ENCODE measurements around the gene SRD5A2.

The SRD5A2 gene

GRCh38 chr2:31580321-31581117, at the start of gene SRD5A2:
Gene SRD5A2, minus strand, starts transcription at chr2:31580938. Its CDS starts 38 bp downstream, at chr2:31580900.
- DNase-seq: no peak

- DNase-seq: no peak
These were observed 25.8 kb upstream of the SRD5A2 start for GRCh38 chr2:31606509-31606908.

GRCh38 chr2:31598694-31599093, 18.0 kb upstream of the SRD5A2 start:
- no peak for DNase-seq

- no peak for DNase-seq
These were observed 5.5 kb upstream of the SRD5A2 start for GRCh38 chr2:31586230-31586629.

GRCh38 chr2:31581124-31581795, 522 bp upstream of the SRD5A2 start:
- no peak for DNase-seq

GRCh38 chr2:31579996-31580320, 780 bp downstream of the SRD5A2 start:
- DNase-seq: no peak

GRCh38 chr2:31578316-31578715, 2.4 kb downstream of the SRD5A2 start:
- no peak for DNase-seq

GRCh38 chr2:31577143-31577542, 3.6 kb downstream of the SRD5A2 start:
- DNase-seq: no peak

GRCh38 chr2:31568585-31569201, 12.0 kb downstream of the SRD5A2 start:
- DNase-seq: no peak

- DNase-seq: no peak
These were observed 13.1 kb downstream of the SRD5A2 start for GRCh38 chr2:31567679-31568078.

- DNase-seq: no peak
These were observed 17.4 kb downstream of the SRD5A2 start for GRCh38 chr2:31563273-31563839.

GRCh38 chr2:31561823-31562222, 18.9 kb downstream of the SRD5A2 start:
- DNase-seq: no peak

- no peak for DNase-seq
These were observed 22.1 kb downstream of the SRD5A2 start for GRCh38 chr2:31558401-31559295.

- DNase-seq: no peak
These were observed 23.8 kb downstream of the SRD5A2 start for GRCh38 chr2:31556940-31557339.

- no peak for DNase-seq
These were observed 24.6 kb downstream of the SRD5A2 start for GRCh38 chr2:31555967-31556706.

GRCh38 chr2:31553362-31553761, 27.4 kb downstream of the SRD5A2 start:
- DNase-seq: no peak

GRCh38 chr2:31547485-31547884, 33.3 kb downstream of the SRD5A2 start:
- no peak for DNase-seq

GRCh38 chr2:31541853-31542252, 38.9 kb downstream of the SRD5A2 start:
- no peak for DNase-seq

- no peak for DNase-seq
These were observed 41.2 kb downstream of the SRD5A2 start for GRCh38 chr2:31539505-31539904.

- DNase-seq: no peak
These were observed 45.0 kb downstream of the SRD5A2 start for GRCh38 chr2:31535768-31536167.

- no peak for DNase-seq
These were observed 46.1 kb downstream of the SRD5A2 start for GRCh38 chr2:31534636-31535035.

GRCh38 chr2:31533036-31533435, 47.7 kb downstream of the SRD5A2 start:
- no peak for DNase-seq

Measured in GDM1 (cell line).